Melanocyte of skin (primary cell): Measurements from ENCODE around the gene RFXANK. TPM values are rescaled to one million over a fixed set of nuclear protein-coding genes. Genes with fewer than 3 reads are reported as not detected.

Experiments used
- small RNA-seq, 2 donors: library from RNA; depleted of rRNA; stranded (forward); fragments of <200 nt; gene quantifications; one replicate each; pipeline ENCODE3, GENCODE V24; 2012
- total RNA-seq, 2 donors: library from RNA; depleted of rRNA; stranded (reverse); fragments of >200 nt; gene quantifications; 2 replicates each; pipeline ENCODE4 v1.2.3, GENCODE V29; 2012

The RFXANK gene, protein sequence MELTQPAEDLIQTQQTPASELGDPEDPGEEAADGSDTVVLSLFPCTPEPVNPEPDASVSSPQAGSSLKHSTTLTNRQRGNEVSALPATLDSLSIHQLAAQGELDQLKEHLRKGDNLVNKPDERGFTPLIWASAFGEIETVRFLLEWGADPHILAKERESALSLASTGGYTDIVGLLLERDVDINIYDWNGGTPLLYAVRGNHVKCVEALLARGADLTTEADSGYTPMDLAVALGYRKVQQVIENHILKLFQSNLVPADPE
- 10 to 100 TPM; 54.7 to 81.9 TPM for total RNA-seq

DNA sequence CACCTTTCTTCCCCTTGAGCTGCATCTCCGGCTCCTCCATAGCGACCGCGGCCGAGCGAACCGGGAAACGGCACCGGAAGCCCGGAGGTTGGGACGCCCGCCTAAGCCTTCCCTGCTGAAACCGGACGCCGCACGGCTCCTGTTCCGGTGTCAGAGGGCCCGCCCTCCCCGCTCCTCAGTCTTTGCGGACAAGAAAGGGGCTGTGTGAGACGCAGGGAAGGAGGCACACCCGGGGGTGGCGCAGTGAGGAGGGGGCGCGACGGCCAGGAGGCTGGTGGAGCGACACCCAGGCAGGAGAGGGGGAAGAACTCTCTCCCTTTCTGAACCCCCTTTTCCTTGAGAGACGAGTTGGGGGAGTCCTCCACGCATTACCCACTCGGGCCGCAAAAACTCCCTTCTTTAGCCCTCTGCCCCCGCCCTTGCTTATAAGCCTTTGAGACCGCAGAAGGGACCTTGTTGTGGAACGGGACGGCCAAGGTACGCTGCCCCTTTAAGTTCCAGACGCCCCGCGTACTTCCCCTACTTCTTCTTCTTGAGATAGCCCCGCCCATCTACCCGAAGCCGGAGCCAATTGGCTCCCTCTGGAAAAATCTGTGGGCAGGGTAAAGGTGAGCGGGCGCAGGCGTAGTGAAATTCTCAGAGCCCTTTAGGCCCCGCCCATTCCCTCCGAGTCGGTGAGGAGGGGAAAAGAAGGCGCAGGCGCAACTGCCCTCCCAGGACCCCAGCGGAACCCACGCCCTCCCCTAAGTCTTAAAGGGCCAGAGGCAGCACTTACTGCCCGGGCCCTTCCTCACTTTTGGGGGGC lies at the start of gene RFXANK, which contains the start of gene BORCS8:
TSS of gene RFXANK (plus strand) at position 181 of the 805 bp plus-strand sequence. CDS start 1,689 bp downstream, outside the sequence.
TSS of gene BORCS8 (minus strand) at position 75 of the 805 bp plus-strand sequence. CDS start at position 40, 35 bp downstream.

DNA sequence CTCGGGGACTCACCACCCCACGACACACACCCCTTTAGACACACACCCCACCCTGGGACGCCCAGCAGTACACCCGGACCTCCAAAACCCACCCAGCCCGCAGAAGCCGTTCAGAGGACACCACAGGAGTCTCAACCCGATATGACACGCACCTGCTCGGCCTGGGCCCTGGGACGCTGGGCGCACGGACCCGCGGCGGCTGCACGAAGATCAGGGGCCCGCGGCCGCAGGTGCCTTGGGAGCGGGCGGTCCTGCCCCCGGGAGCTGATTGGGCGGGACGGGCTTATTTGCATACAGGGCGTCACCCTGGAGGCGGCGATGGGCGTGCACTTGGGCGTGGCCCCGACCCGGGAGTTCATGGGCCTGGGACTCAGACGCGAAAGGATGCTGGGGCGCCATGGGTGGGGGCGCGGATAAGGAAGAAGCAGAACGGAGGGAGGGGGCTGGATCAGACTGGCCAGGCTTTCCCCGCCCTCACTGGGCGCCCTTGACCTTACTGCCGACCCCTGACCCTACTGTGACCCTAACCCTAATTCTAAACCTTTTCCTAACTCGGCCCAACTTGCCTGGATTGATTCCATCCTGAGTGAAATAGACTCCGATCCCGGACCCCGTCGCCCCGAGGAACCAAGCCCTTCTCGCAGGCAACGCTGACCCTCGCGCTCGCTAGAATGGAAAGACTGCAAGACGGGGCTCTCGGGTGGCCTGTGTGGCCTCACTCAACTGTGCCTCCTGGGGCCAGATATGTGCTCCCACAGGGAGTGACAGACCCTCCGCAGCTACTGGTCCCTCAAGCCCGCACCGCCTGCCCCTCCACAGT lies 21.8 kb upstream of the RFXANK start, which contains the start of gene MEF2B:
TSS of gene MEF2B (minus strand) at position 211 of the 820 bp plus-strand sequence. CDS start 19,528 bp downstream, outside the sequence.

DNA sequence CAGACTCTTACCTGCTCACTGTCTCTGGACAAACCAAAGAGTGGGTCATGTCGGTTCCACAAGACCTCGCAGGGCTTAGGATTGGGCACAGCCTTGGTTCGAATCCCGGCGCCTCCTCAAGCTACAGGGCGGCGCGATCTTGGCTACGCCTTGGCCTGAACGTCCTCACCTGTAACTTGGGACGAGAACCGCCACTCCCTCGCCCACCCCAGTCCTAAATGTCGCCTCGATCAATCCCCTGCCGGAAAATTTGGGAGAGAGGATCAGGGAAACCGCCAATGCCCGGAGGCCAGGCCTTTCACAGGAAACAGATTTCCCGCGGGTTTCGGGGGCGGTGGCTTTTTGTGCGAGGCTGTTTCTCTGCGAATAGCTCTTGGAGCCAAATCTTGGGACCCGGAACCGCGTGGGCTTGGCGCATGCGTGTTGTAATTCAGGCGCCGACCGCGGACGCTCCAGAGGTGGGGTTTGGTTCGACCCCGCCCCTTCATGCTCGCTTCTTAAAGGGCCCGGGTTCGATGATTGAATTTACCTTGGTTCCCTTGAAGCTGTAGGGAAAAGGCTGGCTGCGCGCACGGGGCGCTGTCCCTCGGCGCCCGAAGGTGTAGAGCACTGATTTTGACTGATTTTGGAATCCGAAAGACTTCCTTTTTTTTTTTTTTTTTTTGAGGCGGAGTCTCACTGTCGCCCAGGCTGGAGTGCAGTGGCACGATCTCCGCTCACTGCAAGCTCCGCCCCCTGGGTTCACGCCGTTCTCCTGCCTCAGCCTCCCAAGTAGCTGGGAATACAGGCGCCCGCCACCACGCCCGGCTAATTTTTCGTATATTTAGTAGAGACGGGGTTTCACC lies 11.2 kb downstream of the RFXANK start, which contains the start of gene NR2C2AP:
TSS of gene NR2C2AP (minus strand) at position 403 of the 845 bp plus-strand sequence. CDS start at position 49, 354 bp downstream.

DNA sequence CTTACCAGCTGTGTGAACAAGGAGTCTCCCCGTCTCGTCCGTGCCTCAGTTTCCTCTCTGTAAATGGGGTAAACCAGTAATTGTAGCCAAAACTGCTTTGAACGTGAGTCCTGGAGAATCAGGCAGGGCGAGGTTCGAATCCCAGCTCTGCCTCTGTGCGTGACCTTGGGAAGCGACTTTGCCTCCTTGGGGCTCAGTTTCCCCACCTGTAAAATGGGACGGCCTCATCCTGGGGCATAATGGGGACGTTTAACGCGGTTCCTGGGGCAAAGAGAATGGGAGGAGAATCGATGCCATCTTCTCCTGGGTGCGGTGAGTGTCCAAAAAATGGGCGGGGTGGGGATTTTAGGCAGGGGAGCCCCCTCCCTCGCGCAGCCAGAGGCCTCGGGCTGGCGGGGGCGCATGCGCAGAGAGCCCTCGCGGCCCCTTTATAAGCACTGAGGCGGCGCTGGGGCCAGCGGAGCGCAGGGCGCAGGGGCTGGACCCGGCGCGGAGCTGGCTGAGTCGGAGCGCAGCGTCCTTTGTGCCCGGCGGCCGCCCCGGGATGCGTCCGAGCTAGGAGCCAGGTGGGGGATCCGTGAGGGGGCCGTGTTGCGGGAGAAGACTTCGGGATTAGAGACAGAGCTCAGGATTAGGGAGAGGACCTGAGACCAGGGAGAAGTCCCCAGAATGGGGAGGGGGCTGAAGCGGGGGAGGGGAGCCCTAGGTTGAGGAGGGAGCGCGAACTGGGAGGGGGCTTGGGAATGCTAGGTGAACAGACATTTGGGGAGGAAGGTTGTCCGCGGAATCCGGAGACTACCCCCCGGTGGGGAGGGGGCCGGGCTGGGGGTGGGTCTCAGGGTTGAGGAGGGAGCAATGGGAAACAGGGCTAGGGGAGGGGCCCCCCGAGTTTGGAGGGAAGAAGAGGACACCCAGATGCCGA lies 19.7 kb downstream of the RFXANK start, which contains the start of gene NCAN:
TSS of gene NCAN (plus strand) at position 460 of the 922 bp plus-strand sequence. CDS start 4,996 bp downstream, outside the sequence.

Small RNAs within 50 kb of the gene (small RNA-seq; reads per million reads assigned to genes)
- 0 reads per million in 2 donors for gene RNU6-1028P

Other genes starting within 250 kb of the RFXANK start
- 10 to 100 TPM; 36.3 to 46.1 TPM for gene SUGP2, start 158.7 kb upstream of the RFXANK start, total RNA-seq
- gene ARMC6, start 158.7 kb upstream of the RFXANK start, total RNA-seq: 10 to 100 TPM; 29.3 to 63.3 TPM
- 1 to 10 TPM; 2.3 to 5.2 TPM for gene SLC25A42, start 128.3 kb upstream of the RFXANK start, total RNA-seq
- 10 to 100 TPM; 27.5 to 37.6 TPM for gene TMEM161A, start 53.8 kb upstream of the RFXANK start, total RNA-seq
- under 1 TPM in 1 of 2 donors, not detected in 1; 1.00 TPM for gene MEF2B, start 22.0 kb upstream of the RFXANK start, total RNA-seq
- gene BORCS8, start 106 bp upstream of the RFXANK start, total RNA-seq: 10 to 100 TPM; 14.8 to 27.0 TPM
- gene NR2C2AP, start 11.2 kb downstream of the RFXANK start, total RNA-seq: 10 to 100 TPM in 1 of 2 donors, 1 to 10 TPM in 1; 5.9 to 19.0 TPM
- under 1 TPM in 1 of 2 donors, not detected in 1; under 0.01 TPM for gene NCAN, start 19.7 kb downstream of the RFXANK start, total RNA-seq
- gene TM6SF2, start 81.0 kb downstream of the RFXANK start, total RNA-seq: under 1 TPM in 1 of 2 donors, not detected in 1; under 0.01 TPM
- 10 to 100 TPM; 17.6 to 30.3 TPM for gene SUGP1, start 128.3 kb downstream of the RFXANK start, total RNA-seq
- 10 to 100 TPM; 31.3 to 41.0 TPM for gene MAU2, start 128.6 kb downstream of the RFXANK start, total RNA-seq
- gene GATAD2A, start 213.4 kb downstream of the RFXANK start, total RNA-seq: 10 to 100 TPM; 80.2 to 89.9 TPM